ENCODE data around the gene NXPH4.

The NXPH4 gene

DNA sequence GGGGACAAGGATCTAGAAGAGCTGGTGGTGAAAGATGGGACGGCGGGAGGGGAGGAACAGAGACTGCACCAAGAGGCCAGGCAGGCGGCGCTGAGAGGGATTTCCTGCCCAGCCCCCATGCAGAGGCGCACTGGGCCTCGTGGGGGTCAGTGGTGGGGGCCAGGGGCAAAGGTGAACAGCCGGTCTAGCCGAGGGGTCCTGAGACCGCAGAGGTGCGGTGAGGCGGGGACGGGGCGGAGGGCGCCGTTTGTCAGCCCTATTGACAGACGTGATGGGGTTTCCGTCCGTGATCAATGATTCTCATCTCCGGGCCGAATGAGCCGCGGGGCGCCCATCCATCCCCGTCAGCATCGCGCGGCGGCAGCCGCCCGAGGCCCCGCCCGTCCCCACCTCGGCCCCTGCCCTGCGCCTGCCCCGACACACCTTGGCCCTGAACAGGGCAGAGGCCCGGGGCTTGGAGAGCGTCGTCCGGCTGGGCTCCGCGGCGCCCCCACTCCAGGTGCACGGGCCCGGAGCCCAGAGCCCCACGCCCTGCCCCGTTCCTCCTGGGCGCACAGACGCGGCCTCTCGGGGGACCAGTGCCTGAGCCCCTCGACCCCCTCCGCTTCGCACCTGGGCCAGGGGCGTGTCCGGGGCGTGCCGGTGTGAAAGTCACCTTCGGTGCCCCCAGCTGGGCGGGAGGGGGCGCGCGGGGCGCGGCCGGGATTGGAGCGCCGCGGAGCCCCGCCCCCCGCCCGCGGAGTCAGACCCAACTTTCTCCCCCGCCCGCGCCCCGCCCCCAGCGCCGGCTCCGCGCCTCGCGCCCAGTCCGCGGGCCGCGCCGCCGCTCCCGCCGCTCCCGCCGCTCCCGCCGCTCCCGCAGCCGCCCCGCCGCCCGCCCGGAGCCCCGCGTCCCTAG lies at the start of gene NXPH4:
TSS of gene NXPH4 (plus strand) at position 781 of the 898 bp plus-strand sequence. CDS start 176 bp downstream, outside the sequence.
- DNase-seq (ENCODE audit: low read depth), result no peak

DNA sequence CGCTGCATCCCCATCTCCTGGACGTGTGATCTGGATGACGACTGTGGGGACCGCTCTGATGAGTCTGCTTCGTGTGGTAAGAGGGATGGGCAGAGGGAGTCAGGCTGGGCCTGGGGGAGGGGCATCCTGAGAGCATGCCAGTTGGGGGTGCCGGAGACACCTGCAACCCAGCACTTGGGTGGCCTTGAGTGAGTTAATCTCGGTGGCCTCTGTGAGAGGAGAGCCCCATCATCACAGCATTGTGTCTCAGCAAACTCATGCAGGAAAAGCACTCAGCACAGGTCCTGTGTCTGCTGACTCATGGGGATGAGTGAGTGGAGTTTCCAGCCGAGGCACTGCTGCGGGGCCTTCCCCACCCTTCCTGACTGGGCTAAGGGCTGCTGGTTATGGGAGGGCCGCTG lies 49.6 kb upstream of the NXPH4 start:
- H3K4me3 ChIP-seq (ENCODE audit: low read depth, low read length), result no peak overlapping the region
- TF ChIP-seq CTCF (IDR thresholded peaks at IDR 0.05; ENCODE audit: control insufficient read depth, extremely low read depth, insufficient read depth), result no peak
- no peak for DNase-seq (ENCODE audit: low read depth)

More for the DNA sequence above, at the start of gene NXPH4:
- H3K4me3 ChIP-seq (ENCODE audit: low read depth, low read length), result peak within 1 kb of the TSS; percentile 81
- no peak for TF ChIP-seq CTCF (IDR thresholded peaks at IDR 0.05; ENCODE audit: control insufficient read depth, extremely low read depth, insufficient read depth)

- no peak overlapping the region for H3K4me3 ChIP-seq (ENCODE audit: low read depth, low read length)
- no peak for DNase-seq (ENCODE audit: low read depth)
- no peak for TF ChIP-seq CTCF (IDR thresholded peaks at IDR 0.05; ENCODE audit: control insufficient read depth, extremely low read depth, insufficient read depth)
Measured at GRCh38 chr12:57168058-57168457, 48.5 kb upstream of the NXPH4 start.

GRCh38 chr12:57169046-57169795 lies 47.4 kb upstream of the NXPH4 start:
- no peak for TF ChIP-seq CTCF (IDR thresholded peaks at IDR 0.05; ENCODE audit: control insufficient read depth, extremely low read depth, insufficient read depth)
- no peak overlapping the region for H3K4me3 ChIP-seq (ENCODE audit: low read depth, low read length)
- no peak for DNase-seq (ENCODE audit: low read depth)

GRCh38 chr12:57169969-57170368 lies 46.6 kb upstream of the NXPH4 start:
- no peak for TF ChIP-seq CTCF (IDR thresholded peaks at IDR 0.05; ENCODE audit: control insufficient read depth, extremely low read depth, insufficient read depth)
- DNase-seq (ENCODE audit: low read depth), result no peak
- H3K4me3 ChIP-seq (ENCODE audit: low read depth, low read length), result no peak overlapping the region

DNA sequence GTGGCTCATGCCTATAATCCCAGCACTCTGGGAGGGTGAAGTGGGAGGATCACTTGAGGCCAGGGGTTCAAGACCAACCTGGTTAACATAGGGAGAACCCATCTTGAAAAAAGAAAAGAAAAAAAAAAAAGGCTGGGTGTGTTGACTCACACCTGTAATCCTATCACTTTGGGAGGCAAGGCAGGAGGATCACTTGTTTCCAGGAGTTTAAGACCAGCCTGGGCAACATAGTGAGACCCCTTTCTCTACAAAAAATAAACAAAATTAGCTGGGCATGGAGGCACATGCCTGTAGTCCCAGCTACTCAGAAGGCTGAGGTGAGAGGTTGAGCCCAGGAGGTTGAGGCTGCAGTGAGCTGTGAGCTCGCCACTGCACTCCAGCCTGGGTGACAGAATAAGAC lies 46.2 kb upstream of the NXPH4 start:
- no peak for TF ChIP-seq CTCF (IDR thresholded peaks at IDR 0.05; ENCODE audit: control insufficient read depth, extremely low read depth, insufficient read depth)
- DNase-seq (ENCODE audit: low read depth), result no peak
- H3K4me3 ChIP-seq (ENCODE audit: low read depth, low read length), result no peak overlapping the region

All from LNCaP clone FGC (cell line).